Gastroesophageal sphincter (tissue), 4 donors: ENCODE data around the gene NAB1. TPM values are rescaled to one million over a fixed set of nuclear protein-coding genes. Genes with fewer than 3 reads are reported as not detected.

Experiments
- ATAC-seq: fragments of 150-250 bp; one replicate; pipeline ENCODE4 v1.9.1; 2016; ENCODE audit warnings: mild to moderate bottlenecking, moderate library complexity
- H3K27ac ChIP-seq, 4 donors: fragments of 200-600 bp; sonication (generic) in 3 of 4; 1 replicate in 3 of 4; 2 replicates in 1 of 4; pipeline ENCODE4 v1.5.1; 2016 to 2019
- H3K27me3 ChIP-seq: fragments of 200-600 bp; sonication (generic); one replicate; pipeline ENCODE4 v1.5.1; 2019
- H3K36me3 ChIP-seq, 2 donors: fragments of 200-600 bp; sonication (generic); one replicate each; pipeline ENCODE4 v1.5.1; 2019; ENCODE audit warnings: control low read depth in 1 of 2
- H3K4me1 ChIP-seq, 3 donors: fragments of 200-600 bp; sonication (generic); 1 replicate in 2 of 3; 2 replicates in 1 of 3; pipeline ENCODE4 v1.5.1; 2016 to 2019; ENCODE audit warnings: control low read depth in 2 of 3
- H3K4me3 ChIP-seq, 2 donors: fragments of 200-600 bp; sonication (generic); one replicate each; pipeline ENCODE4 v1.5.1; 2019; ENCODE audit warnings: mild to moderate bottlenecking in 1 of 2, moderate library complexity in 1 of 2
- H3K9me3 ChIP-seq, 3 donors: fragments of 200-600 bp; sonication (generic); one replicate each; pipeline ENCODE4 v1.5.1; 2017 to 2019; ENCODE audit warnings: control low read depth in 2 of 3
- EP300 ChIP-seq: sonication (generic); formaldehyde crosslinking; IDR thresholded peaks from one replicate; pipeline ENCODE4 v1.6.1; 2017; ENCODE audit warnings: antibody characterized with exemption, mild to moderate bottlenecking
- POLR2A ChIP-seq, 2 donors: fragments of 450-650 bp; IDR thresholded peaks; one replicate each; pipeline ENCODE4 v1.6.1; 2017; ENCODE audit warnings: antibody characterized with exemption in 2 of 2, mild to moderate bottlenecking in 2 of 2, moderate library complexity in 1 of 2
- POLR2AphosphoS5 ChIP-seq: sonication (generic); formaldehyde crosslinking; IDR thresholded peaks from one replicate; pipeline ENCODE4 v1.6.1; 2017; ENCODE audit warnings: antibody characterized with exemption
- WGBS, 2 donors: methylation state at CpG; one replicate each; pipeline ENCODE4 v1.1.5; 2018; ENCODE audit warnings: low coverage in 1 of 2; 5-methylcytosine and 5-hydroxymethylcytosine counted together
- total RNA-seq, 4 donors: library from RNA; depleted of rRNA; stranded (reverse); fragments of >200 nt; gene quantifications; one replicate each; pipeline ENCODE4 v1.1.0, GENCODE V29; 2016
- TF ChIP-seq, protein P1 (sequence below), 4 experiments: fragments of 200-600 bp in 2 of 4; fragments of 450-650 bp in 2 of 4; sonication (generic) in 1 of 4; IDR thresholded peaks; one replicate each; pipeline ENCODE4 v1.5.1; 2017 to 2019; ENCODE audit warnings: antibody characterized with exemption in 4 of 4, mild to moderate bottlenecking in 2 of 4, moderate library complexity in 2 of 4

NAB1 gene
- total RNA-seq, 4 donors from 2014 or later, result 50.9 to 98.5 (median 73.8) TPM

DNA sequence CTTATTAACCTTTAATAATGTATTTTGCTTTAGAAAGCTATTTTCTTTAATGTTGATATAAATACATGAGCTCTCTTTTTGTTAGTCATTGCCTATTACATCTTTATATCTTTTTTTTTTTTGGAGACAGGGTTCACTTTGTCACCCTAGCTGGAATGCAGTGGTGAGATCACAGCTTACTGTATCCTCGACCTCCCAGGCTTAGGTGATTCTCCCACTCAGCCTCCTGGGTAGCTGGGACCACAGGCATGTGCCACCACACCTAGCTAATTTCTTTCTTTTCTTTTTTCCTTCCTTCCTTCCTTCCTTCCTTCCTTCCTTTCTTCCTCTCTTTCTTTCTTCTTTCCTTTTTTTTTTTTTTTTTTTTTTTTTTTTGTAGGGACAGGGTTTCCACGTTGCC lies 15.4 kb downstream of the NAB1 start:
- peaks cover 0 to 9% of the 10 kb centered on the region in 2 donors for H3K36me3 ChIP-seq
- TF ChIP-seq EP300, result no peak
- WGBS, 2 donors, result 64 to 100% methylated on average over 1 to 2 of the region's 2 CpGs
- no peaks in the 10 kb centered on the region for H3K9me3 ChIP-seq
- peaks cover 7 to 65% (median 11%) of the 10 kb centered on the region in 3 donors for H3K4me1 ChIP-seq
- no peak overlapping the region for H3K27ac ChIP-seq
- H3K4me3 ChIP-seq, result no peak overlapping the region
- ATAC-seq, result no peak
- no peaks in the 10 kb centered on the region for H3K27me3 ChIP-seq

DNA sequence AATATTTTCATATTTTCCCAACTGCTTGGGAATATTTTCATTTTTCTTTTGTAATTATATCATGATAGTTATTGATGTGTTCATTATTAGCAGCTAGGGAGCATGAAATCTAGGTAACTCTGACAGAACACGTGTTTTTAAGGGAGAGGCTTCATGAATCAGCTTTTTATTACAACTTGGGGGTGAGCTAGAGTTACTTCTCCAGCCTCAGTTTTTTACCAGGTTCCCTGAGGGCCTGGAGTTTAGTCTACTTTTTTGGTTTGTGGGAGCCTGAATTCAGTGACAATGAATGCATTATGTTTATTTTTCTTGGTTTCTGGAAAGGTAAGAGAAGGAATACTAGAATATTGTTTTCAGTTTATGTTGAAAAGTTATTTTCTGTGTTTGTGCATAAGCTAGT lies 18.0 kb downstream of the NAB1 start:
- H3K27me3 ChIP-seq, result no peaks in the 10 kb centered on the region
- ATAC-seq, result no peak
- H3K9me3 ChIP-seq, result no peaks in the 10 kb centered on the region
- no peak overlapping the region for H3K27ac ChIP-seq
- peaks cover 4 to 38% (median 8%) of the 10 kb centered on the region in 3 donors for H3K4me1 ChIP-seq
- 31 to 57% methylated on average over 1 of the region's 1 CpG for WGBS, 2 donors
- no peak for TF ChIP-seq POLR2AphosphoS5
- TF ChIP-seq EP300, result no peak
- TF ChIP-seq, protein P1, sequence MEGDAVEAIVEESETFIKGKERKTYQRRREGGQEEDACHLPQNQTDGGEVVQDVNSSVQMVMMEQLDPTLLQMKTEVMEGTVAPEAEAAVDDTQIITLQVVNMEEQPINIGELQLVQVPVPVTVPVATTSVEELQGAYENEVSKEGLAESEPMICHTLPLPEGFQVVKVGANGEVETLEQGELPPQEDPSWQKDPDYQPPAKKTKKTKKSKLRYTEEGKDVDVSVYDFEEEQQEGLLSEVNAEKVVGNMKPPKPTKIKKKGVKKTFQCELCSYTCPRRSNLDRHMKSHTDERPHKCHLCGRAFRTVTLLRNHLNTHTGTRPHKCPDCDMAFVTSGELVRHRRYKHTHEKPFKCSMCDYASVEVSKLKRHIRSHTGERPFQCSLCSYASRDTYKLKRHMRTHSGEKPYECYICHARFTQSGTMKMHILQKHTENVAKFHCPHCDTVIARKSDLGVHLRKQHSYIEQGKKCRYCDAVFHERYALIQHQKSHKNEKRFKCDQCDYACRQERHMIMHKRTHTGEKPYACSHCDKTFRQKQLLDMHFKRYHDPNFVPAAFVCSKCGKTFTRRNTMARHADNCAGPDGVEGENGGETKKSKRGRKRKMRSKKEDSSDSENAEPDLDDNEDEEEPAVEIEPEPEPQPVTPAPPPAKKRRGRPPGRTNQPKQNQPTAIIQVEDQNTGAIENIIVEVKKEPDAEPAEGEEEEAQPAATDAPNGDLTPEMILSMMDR (IDR thresholded peaks at IDR 0.05), result no peak
- no peak for TF ChIP-seq POLR2A (IDR thresholded peaks at IDR 0.05)
- no peak overlapping the region for H3K4me3 ChIP-seq
- peaks cover 0 to 17% of the 10 kb centered on the region in 2 donors for H3K36me3 ChIP-seq

DNA sequence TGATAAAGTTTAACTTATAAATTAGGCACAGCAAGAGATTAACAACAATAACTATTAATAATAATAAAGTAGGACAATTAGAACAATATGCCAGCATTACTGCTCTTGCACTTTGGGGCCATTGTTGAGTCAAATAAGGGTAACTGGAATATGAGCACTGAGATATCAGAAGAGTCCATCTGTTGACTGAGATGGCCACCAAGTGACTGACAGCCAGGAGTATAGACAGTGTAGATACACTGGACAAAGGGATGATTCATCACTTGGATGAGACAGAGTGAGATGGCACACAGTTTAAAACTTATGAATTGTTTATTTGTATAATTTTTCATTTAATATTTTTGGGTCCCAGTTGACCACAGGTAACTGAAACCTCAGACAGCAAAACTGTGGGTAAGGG lies 20.0 kb downstream of the NAB1 start:
- no peak for ATAC-seq

DNA sequence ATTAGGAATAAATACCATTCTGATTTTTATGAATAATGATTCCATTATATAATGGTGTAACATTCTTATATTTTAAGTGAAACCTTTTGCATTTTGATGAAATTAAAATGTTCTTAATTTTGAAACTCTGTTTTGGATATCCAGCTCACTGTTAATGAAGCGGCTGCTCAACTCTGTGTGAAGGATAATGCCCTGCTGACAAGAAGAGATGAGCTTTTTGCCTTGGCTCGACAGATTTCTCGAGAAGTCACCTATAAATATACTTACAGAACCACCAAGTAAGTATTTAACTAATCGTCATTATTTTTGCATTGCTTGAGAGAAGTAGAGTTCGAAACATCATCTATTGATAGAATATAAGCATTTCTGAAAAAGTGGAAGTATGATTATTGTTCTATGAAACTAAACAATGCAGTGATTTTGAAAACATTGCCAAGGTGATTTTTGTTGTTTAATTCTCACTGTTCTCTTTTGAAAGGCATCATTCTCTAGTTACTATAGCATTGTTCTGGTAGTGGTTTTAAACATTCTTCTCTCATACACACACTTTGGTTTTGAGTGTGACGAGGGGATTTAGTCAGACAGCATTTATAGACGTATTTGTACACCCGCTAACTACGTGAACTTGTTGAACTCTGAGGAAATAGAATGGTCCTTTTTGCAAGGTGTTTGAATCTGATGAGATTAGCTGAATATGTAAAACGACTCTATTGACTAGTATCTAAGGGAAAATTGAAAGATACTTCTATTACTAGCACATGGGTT lies 21.5 kb downstream of the NAB1 start:
- ATAC-seq, result no peak
- Histone ChIP-seq H3K4me1 (peaks cover 0 to 18% (median 0%) of the 10 kb centered on the region in 3 donors), H3K27me3 (no peaks in the 10 kb centered on the region), H3K9me3 (no peaks in the 10 kb centered on the region), H3K36me3 (peaks cover 0 to 45% of the 10 kb centered on the region in 2 donors), H3K27ac (no peak overlapping the region), H3K4me3 (no peak overlapping the region)
- TF ChIP-seq, protein P1 (IDR thresholded peaks at IDR 0.05), result no peak
- TF ChIP-seq EP300 (no peak), POLR2A (IDR thresholded peaks at IDR 0.05) (no peak), POLR2AphosphoS5 (no peak)
- WGBS, 2 donors, result 86 to 87% methylated on average over 10 of the region's 10 CpGs

More for the DNA sequence above, 20.0 kb downstream of the NAB1 start:
- Histone ChIP-seq H3K27me3 (no peaks in the 10 kb centered on the region), H3K36me3 (peaks cover 0 to 32% of the 10 kb centered on the region in 2 donors), H3K9me3 (no peaks in the 10 kb centered on the region), H3K4me3 (no peak overlapping the region), H3K27ac (no peak overlapping the region), H3K4me1 (peaks cover 0 to 18% (median 0%) of the 10 kb centered on the region in 3 donors)
- TF ChIP-seq, protein P1 (IDR thresholded peaks at IDR 0.05), result no peak
- TF ChIP-seq POLR2A (IDR thresholded peaks at IDR 0.05) (no peak), POLR2AphosphoS5 (no peak), EP300 (no peak)

DNA sequence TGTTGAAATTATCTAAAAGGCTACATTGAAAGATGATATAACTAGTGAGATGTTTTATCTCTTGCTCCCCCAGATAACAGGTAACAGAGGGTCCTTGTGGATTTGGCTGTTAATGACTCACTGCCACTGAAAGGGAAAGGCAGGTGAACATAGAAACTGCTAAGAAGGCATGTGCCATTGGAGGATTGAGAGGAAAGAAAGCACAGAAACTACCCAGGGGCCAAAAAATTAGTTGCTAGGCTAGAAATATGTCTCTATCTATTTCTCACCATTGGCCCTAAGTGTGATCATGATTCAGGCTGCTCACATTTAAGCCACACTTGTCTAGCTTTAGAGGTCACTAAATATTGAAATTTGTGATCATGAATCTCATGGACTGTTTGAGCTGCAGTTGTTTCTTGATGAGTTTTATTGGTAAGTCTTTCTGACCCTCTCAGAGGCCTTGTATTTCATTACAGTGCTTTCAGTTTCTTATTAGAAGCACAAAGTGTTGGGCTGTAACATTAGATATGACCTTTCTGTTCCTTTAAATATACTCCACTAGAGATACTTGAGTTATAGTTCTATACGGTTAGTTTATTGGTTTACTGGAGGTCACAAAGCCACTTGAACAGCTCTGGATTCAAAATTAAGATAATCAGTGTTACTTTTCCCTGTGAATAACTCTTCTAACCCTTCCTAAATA lies 26.2 kb downstream of the NAB1 start:
- WGBS, 2 donors, result 56 to 60% methylated on average over 1 of the region's 1 CpG
- Histone ChIP-seq H3K9me3 (no peaks in the 10 kb centered on the region), H3K27ac (no peak overlapping the region), H3K27me3 (no peaks in the 10 kb centered on the region), H3K36me3 (peaks cover 0 to 48% of the 10 kb centered on the region in 2 donors), H3K4me1 (peaks cover 0 to 22% (median 0%) of the 10 kb centered on the region in 3 donors), H3K4me3 (no peak overlapping the region)
- TF ChIP-seq EP300, result no peak
- ATAC-seq, result no peak
